IPS DF 4.7 (cell line): Measurements from ENCODE around the gene FAM171A1.
"Not testable (repeated sequence)": the region's sequence is repeated elsewhere in the genome, so short reads cannot be mapped to it uniquely, and the experiment has no call there.

ENCODE experiments used
- DNase-seq: peaks from one replicate; pipeline ENCODE4 v3.0.0-alpha.2; 2013; ENCODE audit warnings: low spot score; ENCODE audit errors: extremely low read depth

The FAM171A1 gene

GRCh38 chr10:15210521-15210920, 160.6 kb downstream of the FAM171A1 start:
- DNase-seq: no peak

- DNase-seq: peak; percentile 53
These were observed 161.1 kb downstream of the FAM171A1 start for GRCh38 chr10:15209827-15210509.

GRCh38 chr10:15208221-15208620, 162.9 kb downstream of the FAM171A1 start:
- DNase-seq: no peak

- DNase-seq: not testable (repeated sequence)
These were observed 163.7 kb downstream of the FAM171A1 start for GRCh38 chr10:15207410-15207809.

GRCh38 chr10:15202639-15203038, 168.4 kb downstream of the FAM171A1 start:
- no peak for DNase-seq

- not testable (repeated sequence) for DNase-seq
These were observed 168.8 kb downstream of the FAM171A1 start for GRCh38 chr10:15202301-15202621.

- no peak for DNase-seq
These were observed 169.3 kb downstream of the FAM171A1 start for GRCh38 chr10:15201589-15202300.

- DNase-seq: peak; percentile 49
These were observed 170.5 kb downstream of the FAM171A1 start for GRCh38 chr10:15200626-15201025.

- DNase-seq: no peak
These were observed 173.2 kb downstream of the FAM171A1 start for GRCh38 chr10:15197911-15198310.

- no peak for DNase-seq
These were observed 173.8 kb downstream of the FAM171A1 start for GRCh38 chr10:15197276-15197675.

- DNase-seq: no peak
These were observed 174.9 kb downstream of the FAM171A1 start for GRCh38 chr10:15196021-15196834.

GRCh38 chr10:15189133-15189885, 181.8 kb downstream of the FAM171A1 start:
- no peak for DNase-seq

- no peak for DNase-seq
These were observed 182.5 kb downstream of the FAM171A1 start for GRCh38 chr10:15188603-15189002.

GRCh38 chr10:15183689-15184481, 187.2 kb downstream of the FAM171A1 start:
- no peak for DNase-seq

GRCh38 chr10:15182540-15183207, 188.4 kb downstream of the FAM171A1 start:
- no peak for DNase-seq

GRCh38 chr10:15181576-15182156, 189.4 kb downstream of the FAM171A1 start:
- DNase-seq: no peak

- no peak for DNase-seq
These were observed 190.4 kb downstream of the FAM171A1 start for GRCh38 chr10:15180736-15181135.

- no peak for DNase-seq
These were observed 194.8 kb downstream of the FAM171A1 start for GRCh38 chr10:15176269-15176668.

GRCh38 chr10:15175587-15175986, 195.5 kb downstream of the FAM171A1 start:
- DNase-seq: no peak
